Mesothelial cell of epicardium (in vitro differentiated cells): Measurements from ENCODE around the gene TACC3. TPM values are rescaled to one million over a fixed set of nuclear protein-coding genes. Genes with fewer than 3 reads are reported as not detected.
A peak's percentile ranks its signal among the peaks of the same experiment; 100 is the strongest.

Source experiments
- DNase-seq, 2 experiments: peaks; one replicate each; pipeline ENCODE4 v3.0.0; 2021; ENCODE audit warnings: low spot score in 2 of 2; ENCODE audit not compliant: unreplicated experiment in 2 of 2
- H3K27ac Mint-ChIP-seq: 2 replicates; pipeline ENCODE4 v1.8.0; 2021; ENCODE audit warnings: mixed read lengths
- H3K27me3 Mint-ChIP-seq: 2 replicates; pipeline ENCODE4 v1.8.0; 2021; ENCODE audit warnings: low read depth, mixed read lengths
- H3K36me3 Mint-ChIP-seq: 2 replicates; pipeline ENCODE4 v1.8.0; 2021; ENCODE audit warnings: mixed read lengths
- H3K4me1 Mint-ChIP-seq: 2 replicates; pipeline ENCODE4 v1.8.0; 2021; ENCODE audit warnings: mixed read lengths
- H3K4me3 Mint-ChIP-seq: 2 replicates; pipeline ENCODE4 v1.8.0; 2021; ENCODE audit warnings: mild to moderate bottlenecking, moderate library complexity, mixed read lengths
- H3K9me3 Mint-ChIP-seq: 2 replicates; pipeline ENCODE4 v1.8.0; 2021; ENCODE audit warnings: mixed read lengths
- CTCF ChIP-seq: fragments of 200-600 bp; sonication (generic); IDR thresholded peaks from one replicate; pipeline ENCODE4 v1.5.0; 2021; ENCODE audit warnings: antibody characterized with exemption; ENCODE audit not compliant: unreplicated experiment
- total RNA-seq: library from RNA; stranded (reverse); gene quantifications from 3 replicates; pipeline ENCODE4 v1.2.1, GENCODE V29; 2021

The TACC3 gene
- total RNA-seq, 1 donor from 2014 or later = 45.3 TPM

GRCh38 chr4:1792158-1792831, 71.0 kb downstream of the TACC3 start:
- H3K4me3 Mint-ChIP-seq = peak overlapping the region; percentile 59
- H3K27me3 Mint-ChIP-seq = peaks cover 8% of the 10 kb centered on the region
- H3K4me1 Mint-ChIP-seq = peaks cover 2% of the 10 kb centered on the region
- H3K9me3 Mint-ChIP-seq = no peaks in the 10 kb centered on the region
- no peaks in the 10 kb centered on the region for H3K36me3 Mint-ChIP-seq
- no peak for DNase-seq
- TF ChIP-seq CTCF = no peak
- H3K27ac Mint-ChIP-seq = no peak overlapping the region

- no peaks in the 10 kb centered on the region for H3K9me3 Mint-ChIP-seq
- DNase-seq = no peak
- H3K27me3 Mint-ChIP-seq = peaks cover 8% of the 10 kb centered on the region
- peak within 1 kb of the TSS; percentile 59 for H3K4me3 Mint-ChIP-seq
- no peaks in the 10 kb centered on the region for H3K36me3 Mint-ChIP-seq
- no peak for TF ChIP-seq CTCF
- H3K4me1 Mint-ChIP-seq = peaks cover 2% of the 10 kb centered on the region
- no peak within 1 kb of the TSS for H3K27ac Mint-ChIP-seq
These were observed 71.6 kb downstream of the TACC3 start, which contains the start of gene FGFR3 for GRCh38 chr4:1792832-1793495. Gene FGFR3, plus strand, starts transcription at chr4:1793293. Its CDS starts 642 bp downstream, at chr4:1793935.

- H3K4me1 Mint-ChIP-seq = peaks cover under 1% of the 10 kb centered on the region
- TF ChIP-seq CTCF = no peak
- no peak for DNase-seq
- H3K36me3 Mint-ChIP-seq = no peaks in the 10 kb centered on the region
- H3K27ac Mint-ChIP-seq = no peak overlapping the region
- no peaks in the 10 kb centered on the region for H3K9me3 Mint-ChIP-seq
- peaks cover 8% of the 10 kb centered on the region for H3K27me3 Mint-ChIP-seq
- H3K4me3 Mint-ChIP-seq = no peak overlapping the region
These were observed 72.1 kb downstream of the TACC3 start for GRCh38 chr4:1793496-1793840.

GRCh38 chr4:1793940-1794808, 72.9 kb downstream of the TACC3 start:
- no peaks in the 10 kb centered on the region for H3K9me3 Mint-ChIP-seq
- H3K36me3 Mint-ChIP-seq = no peaks in the 10 kb centered on the region
- TF ChIP-seq CTCF = no peak

More at GRCh38 chr4:1793940-1794808, 72.9 kb downstream of the TACC3 start:
- Mint-ChIP-seq H3K27ac (no peak overlapping the region), H3K27me3 (peaks cover 8% of the 10 kb centered on the region), H3K4me3 (peak overlapping the region; percentile 59), H3K4me1 (no peaks in the 10 kb centered on the region)
- DNase-seq = no peak

Other genes starting within 250 kb of the TACC3 start
- 7.2 to 10.5 TPM (median 7.6 TPM) in 3 replicates for gene FAM53A, start 37.2 kb upstream of the TACC3 start, total RNA-seq
- 45.8 to 50.6 TPM (median 49.8 TPM) in 3 replicates for gene SLBP, start 9.2 kb upstream of the TACC3 start, total RNA-seq
- 36.0 to 37.8 TPM (median 37.3 TPM) in 3 replicates for gene TMEM129, start 198 bp upstream of the TACC3 start, total RNA-seq
- gene FGFR3, start 71.8 kb downstream of the TACC3 start, total RNA-seq = 30.9 to 37.6 TPM (median 32.9 TPM) in 3 replicates
- 48.6 to 50.9 TPM (median 48.7 TPM) in 3 replicates for gene LETM1, start 134.6 kb downstream of the TACC3 start, total RNA-seq
- gene NSD2, start 149.9 kb downstream of the TACC3 start, total RNA-seq = 109 to 119 TPM (median 115 TPM) in 3 replicates